Activated T-cell treated with anti-CD3 and anti-CD28 coated beads, Interleukin-2, amount 50 U/mL, for 24 hours (primary cell): ENCODE measurements around the gene NMRK1.

ENCODE experiments used
- DNase-seq: peaks from one replicate; pipeline ENCODE4 v3.0.0-alpha.2; 2020
- H3K27ac Mint-ChIP-seq: 2 replicates; pipeline ENCODE4 v1.8.0; 2020; ENCODE audit warnings: mild to moderate bottlenecking, mixed read lengths
- H3K27me3 Mint-ChIP-seq: 2 replicates; pipeline ENCODE4 v1.8.0; 2020; ENCODE audit warnings: mixed read lengths
- H3K36me3 Mint-ChIP-seq: 2 replicates; pipeline ENCODE4 v1.8.0; 2020; ENCODE audit warnings: low read depth, mixed read lengths
- H3K4me1 Mint-ChIP-seq: 2 replicates; pipeline ENCODE4 v1.8.0; 2020; ENCODE audit warnings: low read depth, mixed read lengths
- H3K4me3 Mint-ChIP-seq: 2 replicates; pipeline ENCODE4 v1.8.0; 2020; ENCODE audit warnings: mild to moderate bottlenecking, moderate library complexity, mixed read lengths
- H3K9me3 Mint-ChIP-seq: 2 replicates; pipeline ENCODE4 v1.8.0; 2020; ENCODE audit warnings: mixed read lengths

The NMRK1 gene

DNA sequence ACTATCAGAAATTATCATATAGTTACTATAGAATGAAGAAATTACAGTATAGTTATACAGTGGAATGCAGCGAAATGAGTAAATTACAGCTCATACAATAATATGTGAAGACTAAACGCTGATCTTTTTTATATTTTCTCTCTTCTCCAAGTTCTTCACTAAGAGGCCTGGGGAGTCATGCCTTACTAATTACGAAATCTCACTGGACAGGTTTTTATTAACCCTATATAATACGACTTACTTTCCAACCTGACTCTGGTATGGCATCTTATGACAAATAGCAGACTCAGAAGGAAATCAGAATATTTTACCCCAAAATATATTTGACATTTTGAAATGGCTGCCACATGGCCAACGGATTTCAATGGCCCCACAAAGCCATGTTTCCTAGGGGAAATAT is 68.9 kb downstream of the NMRK1 start:
- Mint-ChIP-seq H3K9me3 (no peaks in the 10 kb centered on the region), H3K27me3 (no peaks in the 10 kb centered on the region), H3K27ac (no peak overlapping the region), H3K4me3 (no peak overlapping the region), H3K36me3 (peaks cover 65% of the 10 kb centered on the region), H3K4me1 (peaks cover 45% of the 10 kb centered on the region)
- DNase-seq, result no peak

DNA sequence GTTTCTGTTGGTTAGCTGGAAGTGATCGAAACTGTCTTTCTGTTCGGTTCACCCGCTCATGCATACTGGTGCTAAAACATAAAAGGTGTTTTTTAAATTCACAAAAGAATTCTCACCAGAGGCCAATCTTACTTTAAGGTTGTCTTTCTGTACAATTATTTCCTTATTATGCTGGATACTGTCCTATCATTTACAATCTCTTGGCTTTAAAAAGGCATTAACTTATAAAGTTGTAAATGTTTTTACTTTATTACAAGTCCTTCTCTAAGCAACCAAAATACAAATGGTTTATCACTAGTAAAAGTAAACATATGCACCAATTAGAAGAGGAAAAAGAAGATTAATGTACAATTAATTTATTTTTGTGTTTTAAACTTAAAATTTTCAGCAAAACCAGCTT is 70.6 kb downstream of the NMRK1 start:
- H3K27me3 Mint-ChIP-seq, result no peaks in the 10 kb centered on the region
- no peak overlapping the region for H3K4me3 Mint-ChIP-seq
- H3K4me1 Mint-ChIP-seq, result peaks cover 35% of the 10 kb centered on the region
- no peak for DNase-seq
- no peaks in the 10 kb centered on the region for H3K9me3 Mint-ChIP-seq
- H3K36me3 Mint-ChIP-seq, result peaks cover 68% of the 10 kb centered on the region
- H3K27ac Mint-ChIP-seq, result no peak overlapping the region

DNA sequence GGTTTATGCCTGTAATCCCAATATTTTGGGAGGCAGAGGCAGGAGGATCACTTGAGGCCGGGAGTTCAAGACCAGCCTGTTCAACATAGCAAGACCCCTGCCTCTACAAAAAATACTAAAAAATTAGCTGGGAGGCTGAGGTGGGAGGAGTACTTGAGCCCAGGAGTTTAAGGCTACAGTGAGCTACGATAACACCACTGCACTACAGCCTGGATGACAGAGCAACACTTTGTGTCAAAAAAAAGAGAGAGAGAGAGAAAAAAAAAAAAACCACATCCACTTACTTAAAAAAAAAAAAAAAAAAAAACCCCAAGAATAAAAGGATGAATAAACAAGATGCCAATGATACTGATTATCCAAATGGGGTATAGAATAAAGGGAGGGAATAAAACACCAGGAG is 74.2 kb downstream of the NMRK1 start:
- Mint-ChIP-seq H3K9me3 (no peaks in the 10 kb centered on the region), H3K4me1 (peaks cover 34% of the 10 kb centered on the region), H3K27me3 (no peaks in the 10 kb centered on the region), H3K4me3 (no peak overlapping the region), H3K36me3 (peaks cover 74% of the 10 kb centered on the region), H3K27ac (no peak overlapping the region)
- DNase-seq, result no peak
